Keratinocyte (primary cell): Measurements from ENCODE around the gene DBNL.

ENCODE experiments used
- EZH2 ChIP-seq: IDR thresholded peaks from one replicate; pipeline ENCODE4 v1.6.1; 2012; ENCODE audit warnings: inconsistent platforms, mild to moderate bottlenecking, low read length, moderate library complexity
- TF ChIP-seq, protein P1 (sequence below), 3 experiments: IDR thresholded peaks in 1 of 3; conservative IDR thresholded peaks in 1 of 3; optimal IDR thresholded peaks in 1 of 3; 2 replicates in 2 of 3; 3 replicates in 1 of 3; pipeline versions ENCODE3 to v1.5.1; 2011; ENCODE audit warnings: low read length in 3 of 3, mild to moderate bottlenecking in 3 of 3, moderate library complexity in 2 of 3, control low read depth in 1 of 3, inconsistent platforms in 1 of 3; ENCODE audit not compliant: insufficient read depth in 2 of 3; ENCODE audit errors: extremely low read depth in 1 of 3

DNA sequence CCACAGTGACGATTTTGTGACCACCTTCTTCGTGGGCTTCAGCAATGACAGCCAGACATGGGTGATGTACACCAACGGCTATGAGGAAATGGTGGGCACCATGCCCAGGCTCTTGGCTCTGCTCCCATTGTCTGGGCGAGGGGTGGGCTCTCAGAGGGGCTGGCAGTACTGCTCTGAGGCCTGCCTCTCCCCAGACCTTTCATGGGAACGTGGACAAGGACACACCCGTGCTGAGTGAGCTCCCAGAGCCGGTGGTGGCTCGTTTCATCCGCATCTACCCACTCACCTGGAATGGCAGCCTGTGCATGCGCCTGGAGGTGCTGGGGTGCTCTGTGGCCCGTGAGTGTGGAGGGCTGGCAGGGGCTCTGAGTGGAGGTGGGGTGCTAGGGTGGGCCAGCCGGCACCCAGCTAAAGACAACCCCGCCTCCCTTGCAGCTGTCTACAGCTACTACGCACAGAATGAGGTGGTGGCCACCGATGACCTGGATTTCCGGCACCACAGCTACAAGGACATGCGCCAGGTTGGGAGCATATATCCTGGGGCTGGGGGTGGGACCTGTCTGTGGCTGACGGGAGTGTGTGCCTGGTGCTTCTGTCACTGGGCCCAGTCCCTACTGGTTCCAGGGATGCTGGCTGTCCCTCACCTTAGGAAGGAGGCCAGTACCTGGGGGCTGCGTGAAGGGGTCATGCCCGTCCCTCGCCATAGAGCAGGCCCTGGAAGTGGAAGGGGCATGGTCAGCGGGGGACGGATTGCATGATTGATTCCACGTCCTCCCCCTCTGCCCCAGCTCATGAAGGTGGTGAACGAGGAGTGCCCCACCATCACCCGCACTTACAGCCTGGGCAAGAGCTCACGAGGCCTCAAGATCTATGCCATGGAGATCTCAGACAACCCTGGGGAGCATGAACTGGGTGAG, 66.5 kb downstream of the DBNL start:
- TF ChIP-seq, protein P1, sequence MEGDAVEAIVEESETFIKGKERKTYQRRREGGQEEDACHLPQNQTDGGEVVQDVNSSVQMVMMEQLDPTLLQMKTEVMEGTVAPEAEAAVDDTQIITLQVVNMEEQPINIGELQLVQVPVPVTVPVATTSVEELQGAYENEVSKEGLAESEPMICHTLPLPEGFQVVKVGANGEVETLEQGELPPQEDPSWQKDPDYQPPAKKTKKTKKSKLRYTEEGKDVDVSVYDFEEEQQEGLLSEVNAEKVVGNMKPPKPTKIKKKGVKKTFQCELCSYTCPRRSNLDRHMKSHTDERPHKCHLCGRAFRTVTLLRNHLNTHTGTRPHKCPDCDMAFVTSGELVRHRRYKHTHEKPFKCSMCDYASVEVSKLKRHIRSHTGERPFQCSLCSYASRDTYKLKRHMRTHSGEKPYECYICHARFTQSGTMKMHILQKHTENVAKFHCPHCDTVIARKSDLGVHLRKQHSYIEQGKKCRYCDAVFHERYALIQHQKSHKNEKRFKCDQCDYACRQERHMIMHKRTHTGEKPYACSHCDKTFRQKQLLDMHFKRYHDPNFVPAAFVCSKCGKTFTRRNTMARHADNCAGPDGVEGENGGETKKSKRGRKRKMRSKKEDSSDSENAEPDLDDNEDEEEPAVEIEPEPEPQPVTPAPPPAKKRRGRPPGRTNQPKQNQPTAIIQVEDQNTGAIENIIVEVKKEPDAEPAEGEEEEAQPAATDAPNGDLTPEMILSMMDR (optimal IDR thresholded peaks at IDR 0.05 in 1 of 3, IDR thresholded peaks at IDR 0.05 in 1 of 3, conservative IDR thresholded peaks at IDR 0.05 in 1 of 3; ENCODE audit: extremely low read depth in 1 of 3, insufficient read depth in 2 of 3, low read length in 3 of 3): no peak
- TF ChIP-seq EZH2: no peak
